GM19452 (cell line): ENCODE data around the gene SLC41A3.
"Not testable (repeated sequence)": the region's sequence is repeated elsewhere in the genome, so short reads cannot be mapped to it uniquely, and the experiment has no call there.

Source experiments
- ATAC-seq: cut with Tn5 transposase; IDR thresholded peaks from one replicate; pipeline ENCODE4 v1.9.1; 2021; ENCODE audit not compliant: unreplicated experiment

SLC41A3 gene

GRCh38 chr3:126005951-126006350 lies 78.0 kb downstream of the SLC41A3 start:
- ATAC-seq = no peak

DNA sequence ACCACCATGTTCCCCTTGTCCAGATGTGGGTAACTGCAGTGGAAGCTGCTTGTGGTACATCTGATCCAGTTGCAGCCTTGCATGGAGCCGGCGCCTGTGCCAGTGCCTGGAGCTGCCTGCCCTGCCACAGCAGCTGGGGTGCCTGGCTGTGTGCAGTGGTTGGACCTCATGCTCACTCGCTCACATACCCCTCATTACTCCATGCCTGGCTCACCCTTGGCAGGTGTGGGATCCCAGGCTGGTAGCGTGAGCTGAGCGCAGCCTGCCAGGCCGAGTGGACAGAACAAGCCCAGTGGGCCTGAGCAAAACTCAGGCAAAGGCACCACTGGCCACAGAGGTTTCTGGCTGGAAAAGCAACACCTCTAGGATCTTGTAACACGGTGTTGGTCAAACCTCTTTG lies 79.2 kb downstream of the SLC41A3 start:
- no peak for ATAC-seq

GRCh38 chr3:126004217-126004616 lies 79.7 kb downstream of the SLC41A3 start:
- ATAC-seq = no peak

GRCh38 chr3:126003447-126004190 lies 80.3 kb downstream of the SLC41A3 start:
- no peak for ATAC-seq

GRCh38 chr3:126002189-126002588 lies 81.7 kb downstream of the SLC41A3 start:
- no peak for ATAC-seq

- not testable (repeated sequence) for ATAC-seq
These were observed 87.2 kb downstream of the SLC41A3 start for GRCh38 chr3:125996751-125997150.

DNA sequence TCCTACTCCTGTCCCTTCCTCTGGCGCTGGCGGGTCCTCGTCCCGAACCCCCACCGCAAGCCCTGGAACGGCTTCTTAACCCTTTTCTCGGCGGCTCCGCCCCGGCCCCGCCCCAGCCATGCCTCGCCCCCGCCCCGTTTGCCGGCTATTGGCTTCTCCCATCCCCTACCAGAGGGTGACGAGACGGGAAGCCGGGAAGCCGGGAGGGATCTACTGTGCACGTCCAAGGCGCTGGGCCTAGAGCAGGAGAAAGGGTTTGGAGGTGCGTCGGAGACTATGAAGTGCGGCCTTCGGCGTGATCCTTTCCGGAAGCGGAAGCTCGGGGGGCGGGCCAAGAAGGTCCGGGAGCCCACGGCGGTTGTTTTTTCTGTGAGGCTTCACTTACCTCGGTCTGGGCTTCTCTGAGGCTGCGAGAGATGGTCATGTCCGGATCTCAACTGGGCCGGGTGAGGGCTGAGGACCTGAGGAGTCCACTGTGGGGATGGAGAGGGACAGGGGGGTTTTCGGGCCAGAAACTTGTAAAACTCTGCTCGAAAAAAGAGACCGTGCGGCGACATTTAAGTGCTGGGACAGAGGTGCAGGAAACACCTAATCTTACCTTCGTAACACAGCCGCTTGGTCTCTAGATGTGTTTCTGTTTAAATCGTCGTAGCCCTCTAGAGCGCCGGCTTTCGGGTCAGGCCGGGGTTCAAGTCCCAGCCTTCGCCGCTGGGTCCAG lies 93.5 kb downstream of the SLC41A3 start:
- ATAC-seq = peak; percentile 55

DNA sequence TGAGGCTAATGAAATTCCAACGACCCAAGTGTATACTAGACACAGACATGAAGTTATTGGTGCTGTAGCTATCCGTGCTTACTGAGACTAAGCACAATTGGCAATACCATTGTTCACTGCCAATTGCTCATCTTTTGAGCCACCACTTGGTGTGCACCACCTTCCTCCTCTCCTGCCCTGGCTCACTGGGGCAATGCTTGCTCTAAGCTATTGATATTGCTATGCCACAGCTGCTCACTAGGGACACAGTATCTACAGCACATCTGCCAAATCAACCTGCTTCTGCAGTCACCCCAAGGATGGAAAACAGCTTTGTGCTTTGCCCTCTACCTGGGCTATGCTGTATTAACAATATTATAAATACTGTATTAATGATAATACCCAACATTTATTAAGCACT lies 99.0 kb downstream of the SLC41A3 start:
- not testable (repeated sequence) for ATAC-seq

GRCh38 chr3:125977104-125977503 lies 106.8 kb downstream of the SLC41A3 start:
- not testable (repeated sequence) for ATAC-seq

GRCh38 chr3:125976003-125976390 lies 107.9 kb downstream of the SLC41A3 start:
- not testable (repeated sequence) for ATAC-seq

DNA sequence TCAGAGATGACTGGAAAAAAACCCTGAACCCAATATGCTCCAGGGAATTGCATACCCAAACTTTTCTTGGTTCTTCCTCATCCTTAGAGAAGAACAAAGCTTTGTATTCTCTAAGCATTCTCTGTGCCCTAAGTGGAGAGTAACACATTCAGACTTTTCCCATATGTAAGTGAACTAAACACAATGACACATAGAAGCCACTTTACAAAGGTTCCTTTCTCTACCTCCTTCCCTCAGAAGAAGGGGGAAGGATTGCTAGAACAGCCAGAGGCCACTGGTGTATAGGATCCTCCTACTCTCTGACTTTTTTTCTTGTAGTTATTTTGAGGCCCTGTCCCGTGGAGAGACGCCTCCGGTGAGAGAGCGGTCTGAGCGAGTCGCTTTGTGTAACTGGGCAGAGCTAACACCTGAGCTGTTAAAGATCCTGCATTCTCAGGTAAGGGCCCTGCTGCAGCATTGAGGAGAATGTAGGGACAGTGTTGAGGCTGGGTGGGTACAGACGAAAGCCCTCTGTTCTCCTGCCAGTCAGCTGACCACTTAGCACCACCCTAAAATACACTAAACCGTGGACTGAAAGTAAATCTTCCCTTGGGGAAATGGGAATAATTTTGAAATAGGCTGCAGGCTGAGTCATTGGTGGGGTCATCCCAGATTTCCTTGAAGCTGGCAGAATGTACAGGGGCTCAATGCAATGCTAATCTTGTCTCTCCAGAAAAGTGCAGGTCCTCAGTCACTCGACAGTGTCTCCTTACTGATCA lies 108.5 kb downstream of the SLC41A3 start:
- ATAC-seq = not testable (repeated sequence)

- ATAC-seq = not testable (repeated sequence)
These were observed 111.7 kb downstream of the SLC41A3 start for GRCh38 chr3:125971997-125972944.

- ATAC-seq = not testable (repeated sequence)
These were observed 115.0 kb downstream of the SLC41A3 start, which contains the start of gene ROPN1B for GRCh38 chr3:125968701-125969592. Gene ROPN1B, plus strand, starts transcription at chr3:125969178. Its CDS starts 2,877 bp downstream, at chr3:125972055.

DNA sequence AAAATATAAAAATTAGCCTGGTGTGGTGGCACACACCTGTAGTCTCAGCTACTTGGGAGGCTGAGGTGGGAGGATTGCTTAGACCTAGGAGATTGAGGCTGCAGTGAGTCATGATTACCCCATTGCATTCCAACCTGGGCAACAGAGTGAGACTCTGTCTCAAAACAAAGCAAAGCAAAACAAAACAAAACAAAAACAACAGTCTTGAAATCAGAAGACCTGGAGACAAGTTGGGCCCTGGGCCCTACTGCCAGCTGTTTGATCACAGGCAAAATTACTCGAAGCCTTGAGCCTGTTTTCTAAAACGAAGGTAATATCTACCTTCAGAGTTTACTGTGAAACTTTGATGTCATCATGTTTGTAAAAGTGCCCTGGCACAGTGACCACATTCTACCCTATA lies 115.8 kb downstream of the SLC41A3 start:
- not testable (repeated sequence) for ATAC-seq

DNA sequence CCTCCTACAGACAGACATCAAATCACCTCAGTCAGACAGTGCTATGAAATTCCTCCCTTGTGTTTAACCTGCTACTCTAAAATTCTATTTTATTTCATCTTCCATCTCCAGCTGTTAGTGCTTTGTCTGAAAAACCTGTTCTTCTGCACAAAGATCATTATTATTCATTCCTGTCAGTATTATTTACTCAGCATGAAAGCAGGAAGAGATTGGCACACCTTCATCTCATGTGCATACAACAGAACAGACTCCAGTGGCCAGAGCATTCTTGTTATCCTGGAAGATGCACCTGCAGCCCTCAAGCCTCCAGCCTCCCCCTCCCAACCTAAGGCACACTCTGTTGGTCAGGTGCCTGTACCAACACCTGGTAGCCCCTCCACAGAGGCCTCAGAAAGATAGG lies 116.8 kb downstream of the SLC41A3 start:
- ATAC-seq = no peak

- no peak for ATAC-seq
These were observed 118.4 kb downstream of the SLC41A3 start for GRCh38 chr3:125965505-125965904.

- ATAC-seq = not testable (repeated sequence)
These were observed 120.1 kb downstream of the SLC41A3 start for GRCh38 chr3:125963834-125964233.

GRCh38 chr3:125961289-125961589 lies 122.7 kb downstream of the SLC41A3 start:
- no peak for ATAC-seq

GRCh38 chr3:125960456-125961288 lies 123.3 kb downstream of the SLC41A3 start:
- ATAC-seq = no peak
